ENCODE measurements around the gene MTERF4. TPM values are rescaled to one million over a fixed set of nuclear protein-coding genes. Genes with fewer than 3 reads are reported as not detected.

Gene MTERF4
- total and polyA plus RNA-seq, 2 donors: 34.5 to 41.7 TPM

- H3K36me3 ChIP-seq (ENCODE audit: control insufficient read depth in 2 of 2, insufficient read depth in 2 of 2, low read length in 1 of 2): no peaks in the 10 kb centered on the region
- no peak overlapping the region for H3K27ac ChIP-seq (ENCODE audit: low read depth in 1 of 2, low read length in 1 of 2)
- no peaks in the 10 kb centered on the region for H3K4me1 ChIP-seq (ENCODE audit: control insufficient read depth in 2 of 2, insufficient read depth in 2 of 2, low read length in 2 of 2)
- H3K27me3 ChIP-seq (ENCODE audit: control insufficient read depth in 2 of 2, insufficient read depth in 1 of 2, low read length in 1 of 2): peaks cover 0 to 65% of the 10 kb centered on the region in 2 donors
- no peak for DNase-seq (ENCODE audit: low read depth in 6 of 9, low spot score in 9 of 9)
- no peak overlapping the region for H3K4me3 ChIP-seq (ENCODE audit: low read length in 2 of 2)
- WGBS: 97% methylated on average over 21 of the region's 21 CpGs
- peaks cover 0 to 3% of the 10 kb centered on the region in 2 donors for H3K9me3 ChIP-seq (ENCODE audit: control insufficient read depth in 2 of 2, insufficient read depth in 1 of 2, low read length in 1 of 2)
Observed at GRCh38 chr2:241066171-241066892, 35.8 kb downstream of the MTERF4 start.

GRCh38 chr2:241065355-241065803 is 36.7 kb downstream of the MTERF4 start:
- H3K36me3 ChIP-seq (ENCODE audit: control insufficient read depth in 2 of 2, insufficient read depth in 2 of 2, low read length in 1 of 2): no peaks in the 10 kb centered on the region
- WGBS: 94% methylated on average over 27 of the region's 27 CpGs
- peaks cover 0 to 57% of the 10 kb centered on the region in 2 donors for H3K27me3 ChIP-seq (ENCODE audit: control insufficient read depth in 2 of 2, insufficient read depth in 1 of 2, low read length in 1 of 2)

GRCh38 chr2:241064802-241065354 is 37.2 kb downstream of the MTERF4 start:
- H3K36me3 ChIP-seq (ENCODE audit: control insufficient read depth in 2 of 2, insufficient read depth in 2 of 2, low read length in 1 of 2): no peaks in the 10 kb centered on the region
- DNase-seq (ENCODE audit: low read depth in 6 of 9, low spot score in 9 of 9): no peak
- 92% methylated on average over 23 of the region's 23 CpGs for WGBS

More at GRCh38 chr2:241065355-241065803, 36.7 kb downstream of the MTERF4 start:
- Histone ChIP-seq H3K9me3 (ENCODE audit: control insufficient read depth in 2 of 2, insufficient read depth in 1 of 2, low read length in 1 of 2) (peaks cover 0 to 3% of the 10 kb centered on the region in 2 donors), H3K4me1 (ENCODE audit: control insufficient read depth in 2 of 2, insufficient read depth in 2 of 2, low read length in 2 of 2) (no peaks in the 10 kb centered on the region), H3K27ac (ENCODE audit: low read depth in 1 of 2, low read length in 1 of 2) (no peak overlapping the region), H3K4me3 (ENCODE audit: low read length in 2 of 2) (no peak overlapping the region)
- DNase-seq (ENCODE audit: low read depth in 6 of 9, low spot score in 9 of 9): no peak

GRCh38 chr2:241064008-241064801 is 37.9 kb downstream of the MTERF4 start:
- no peak for DNase-seq (ENCODE audit: low read depth in 6 of 9, low spot score in 9 of 9)
- no peak overlapping the region for H3K27ac ChIP-seq (ENCODE audit: low read depth in 1 of 2, low read length in 1 of 2)

More at GRCh38 chr2:241064802-241065354, 37.2 kb downstream of the MTERF4 start:
- no peaks in the 10 kb centered on the region for H3K4me1 ChIP-seq (ENCODE audit: control insufficient read depth in 2 of 2, insufficient read depth in 2 of 2, low read length in 2 of 2)
- H3K4me3 ChIP-seq (ENCODE audit: low read length in 2 of 2): no peak overlapping the region
- peaks cover 0 to 3% of the 10 kb centered on the region in 2 donors for H3K9me3 ChIP-seq (ENCODE audit: control insufficient read depth in 2 of 2, insufficient read depth in 1 of 2, low read length in 1 of 2)
- H3K27me3 ChIP-seq (ENCODE audit: control insufficient read depth in 2 of 2, insufficient read depth in 1 of 2, low read length in 1 of 2): peaks cover 0 to 53% of the 10 kb centered on the region in 2 donors
- H3K27ac ChIP-seq (ENCODE audit: low read depth in 1 of 2, low read length in 1 of 2): no peak overlapping the region

DNA sequence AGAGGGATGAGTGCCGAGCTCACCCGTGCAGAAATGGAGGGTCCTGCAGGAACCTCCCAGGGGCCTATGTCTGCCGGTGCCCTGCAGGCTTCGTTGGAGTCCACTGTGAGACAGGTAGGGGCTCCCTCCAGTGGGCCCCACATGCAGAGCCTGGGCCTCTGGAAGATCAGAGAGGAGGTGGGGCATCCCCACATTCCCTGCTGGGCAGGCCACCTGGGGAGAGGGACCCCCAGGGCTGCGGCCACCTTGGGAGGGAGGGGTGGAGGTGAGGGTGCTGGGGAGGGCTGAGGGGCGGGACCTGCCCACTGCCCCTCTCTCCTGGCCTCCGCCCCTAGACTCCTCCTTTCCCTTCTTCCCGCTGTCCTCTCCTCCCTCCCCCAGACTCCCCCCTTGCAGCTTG is 38.5 kb downstream of the MTERF4 start:
- Histone ChIP-seq H3K4me3 (ENCODE audit: low read length in 2 of 2) (peak overlapping the region in 1 of 2 donors; percentile 20), H3K27ac (ENCODE audit: low read depth in 1 of 2, low read length in 1 of 2) (no peak overlapping the region)
- DNase-seq (ENCODE audit: low read depth in 6 of 9, low spot score in 9 of 9): peak in 1 of 9 donors; percentile 27

More at GRCh38 chr2:241064008-241064801, 37.9 kb downstream of the MTERF4 start:
- H3K36me3 ChIP-seq (ENCODE audit: control insufficient read depth in 2 of 2, insufficient read depth in 2 of 2, low read length in 1 of 2): no peaks in the 10 kb centered on the region
- H3K4me1 ChIP-seq (ENCODE audit: control insufficient read depth in 2 of 2, insufficient read depth in 2 of 2, low read length in 2 of 2): no peaks in the 10 kb centered on the region
- WGBS: 39% methylated on average over 32 of the region's 32 CpGs
- H3K27me3 ChIP-seq (ENCODE audit: control insufficient read depth in 2 of 2, insufficient read depth in 1 of 2, low read length in 1 of 2): peaks cover 0 to 46% of the 10 kb centered on the region in 2 donors
- peaks cover 0 to 3% of the 10 kb centered on the region in 2 donors for H3K9me3 ChIP-seq (ENCODE audit: control insufficient read depth in 2 of 2, insufficient read depth in 1 of 2, low read length in 1 of 2)
- H3K4me3 ChIP-seq (ENCODE audit: low read length in 2 of 2): peak overlapping the region in 1 of 2 donors; percentile 20

DNA sequence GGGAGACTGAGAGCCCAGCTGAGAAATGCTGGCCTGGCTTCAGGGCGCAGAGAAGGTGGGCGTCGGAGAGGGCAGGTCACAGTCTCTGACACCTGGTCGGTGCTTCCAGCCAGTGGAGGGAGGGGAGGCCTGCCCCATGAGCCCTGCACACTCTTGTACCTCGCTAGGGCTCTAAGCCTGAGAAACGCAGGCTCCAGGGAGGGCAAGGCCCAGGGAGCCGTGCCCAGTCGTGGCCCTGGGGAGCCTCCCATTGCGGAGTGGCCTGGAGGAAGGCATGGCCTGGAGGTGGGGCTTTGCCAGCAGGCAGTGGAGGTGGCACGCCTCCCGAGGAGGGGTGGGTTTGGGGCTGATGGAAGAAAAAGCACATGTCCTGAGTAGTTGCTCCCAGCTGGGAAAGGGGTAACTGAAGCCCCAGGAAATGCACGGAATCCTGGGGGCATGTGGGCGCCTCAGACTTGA is 39.0 kb downstream of the MTERF4 start:
- H3K4me1 ChIP-seq (ENCODE audit: control insufficient read depth in 2 of 2, insufficient read depth in 2 of 2, low read length in 2 of 2): no peaks in the 10 kb centered on the region
- no peak overlapping the region for H3K4me3 ChIP-seq (ENCODE audit: low read length in 2 of 2)
- no peak for DNase-seq (ENCODE audit: low read depth in 6 of 9, low spot score in 9 of 9)
- H3K27me3 ChIP-seq (ENCODE audit: control insufficient read depth in 2 of 2, insufficient read depth in 1 of 2, low read length in 1 of 2): peaks cover 0 to 41% of the 10 kb centered on the region in 2 donors
- peaks cover 0 to 3% of the 10 kb centered on the region in 2 donors for H3K9me3 ChIP-seq (ENCODE audit: control insufficient read depth in 2 of 2, insufficient read depth in 1 of 2, low read length in 1 of 2)
- H3K36me3 ChIP-seq (ENCODE audit: control insufficient read depth in 2 of 2, insufficient read depth in 2 of 2, low read length in 1 of 2): no peaks in the 10 kb centered on the region
- 83% methylated on average over 13 of the region's 13 CpGs for WGBS
- no peak overlapping the region for H3K27ac ChIP-seq (ENCODE audit: low read depth in 1 of 2, low read length in 1 of 2)

More for the DNA sequence above, 38.5 kb downstream of the MTERF4 start:
- H3K27me3 ChIP-seq (ENCODE audit: control insufficient read depth in 2 of 2, insufficient read depth in 1 of 2, low read length in 1 of 2): peaks cover 0 to 44% of the 10 kb centered on the region in 2 donors
- H3K9me3 ChIP-seq (ENCODE audit: control insufficient read depth in 2 of 2, insufficient read depth in 1 of 2, low read length in 1 of 2): peaks cover 0 to 3% of the 10 kb centered on the region in 2 donors
- WGBS: 42% methylated on average over 8 of the region's 8 CpGs
- H3K4me1 ChIP-seq (ENCODE audit: control insufficient read depth in 2 of 2, insufficient read depth in 2 of 2, low read length in 2 of 2): no peaks in the 10 kb centered on the region
- H3K36me3 ChIP-seq (ENCODE audit: control insufficient read depth in 2 of 2, insufficient read depth in 2 of 2, low read length in 1 of 2): no peaks in the 10 kb centered on the region

DNA sequence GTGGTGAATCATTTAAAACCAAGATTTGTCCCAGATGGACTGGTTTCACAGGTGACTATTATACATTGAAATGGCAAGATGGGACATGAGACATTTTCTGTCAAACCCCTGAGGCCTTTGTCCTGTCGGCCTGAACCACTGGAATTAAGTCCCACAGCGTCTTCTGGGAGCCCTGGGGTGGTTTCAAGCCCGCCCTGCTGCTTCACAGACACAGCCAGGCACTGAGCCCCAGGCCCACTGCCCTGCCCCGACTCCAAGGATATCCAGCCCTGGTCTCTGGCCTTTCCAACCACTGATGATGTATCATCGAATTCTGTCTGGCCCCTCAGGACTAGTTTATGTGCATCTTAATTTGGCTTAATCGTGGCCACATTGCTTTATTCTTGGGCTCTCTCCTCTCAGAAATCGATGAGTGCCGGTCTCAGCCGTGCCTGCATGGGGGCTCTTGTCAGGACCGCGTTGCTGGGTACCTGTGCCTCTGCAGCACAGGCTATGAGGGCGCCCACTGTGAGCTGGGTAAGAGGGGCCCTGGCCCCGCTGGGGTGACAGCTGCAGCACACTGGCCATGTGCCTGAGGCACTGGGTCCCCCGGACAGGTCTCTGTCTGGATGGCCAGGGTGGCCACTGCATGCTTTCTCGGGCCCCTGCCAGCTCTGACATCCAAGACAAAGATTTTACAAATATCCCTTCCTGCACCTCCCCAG is 39.5 kb downstream of the MTERF4 start:
- Histone ChIP-seq H3K9me3 (ENCODE audit: control insufficient read depth in 2 of 2, insufficient read depth in 1 of 2, low read length in 1 of 2) (peaks cover 0 to 3% of the 10 kb centered on the region in 2 donors), H3K36me3 (ENCODE audit: control insufficient read depth in 2 of 2, insufficient read depth in 2 of 2, low read length in 1 of 2) (no peaks in the 10 kb centered on the region), H3K27me3 (ENCODE audit: control insufficient read depth in 2 of 2, insufficient read depth in 1 of 2, low read length in 1 of 2) (peaks cover 0 to 41% of the 10 kb centered on the region in 2 donors), H3K4me3 (ENCODE audit: low read length in 2 of 2) (no peak overlapping the region), H3K27ac (ENCODE audit: low read depth in 1 of 2, low read length in 1 of 2) (no peak overlapping the region), H3K4me1 (ENCODE audit: control insufficient read depth in 2 of 2, insufficient read depth in 2 of 2, low read length in 2 of 2) (no peaks in the 10 kb centered on the region)
- DNase-seq (ENCODE audit: low read depth in 6 of 9, low spot score in 9 of 9): no peak
- WGBS: 96% methylated on average over 15 of the region's 15 CpGs

DNA sequence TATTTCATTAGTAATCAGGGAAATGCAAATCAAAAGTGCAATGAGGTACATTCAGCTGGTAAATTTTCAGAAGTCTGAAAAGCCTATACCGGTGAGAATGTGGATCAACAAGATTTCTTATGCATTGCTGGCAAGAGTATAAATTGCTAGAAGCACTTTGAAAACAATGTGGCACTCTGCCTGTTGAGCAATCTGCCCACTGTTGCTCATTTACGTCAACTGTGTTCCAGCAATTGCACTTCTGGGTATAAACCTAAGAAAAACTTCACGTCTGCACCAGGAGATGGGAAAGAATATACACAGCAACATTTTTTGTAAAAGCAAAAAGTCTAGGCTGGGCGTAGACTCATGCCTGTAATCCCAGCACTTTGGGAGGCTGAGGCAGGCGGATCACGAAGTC is 40.8 kb downstream of the MTERF4 start:
- Histone ChIP-seq H3K27ac (ENCODE audit: low read depth in 1 of 2, low read length in 1 of 2) (no peak overlapping the region), H3K27me3 (ENCODE audit: control insufficient read depth in 2 of 2, insufficient read depth in 1 of 2, low read length in 1 of 2) (peaks cover 0 to 37% of the 10 kb centered on the region in 2 donors), H3K4me1 (ENCODE audit: control insufficient read depth in 2 of 2, insufficient read depth in 2 of 2, low read length in 2 of 2) (no peaks in the 10 kb centered on the region), H3K4me3 (ENCODE audit: low read length in 2 of 2) (no peak overlapping the region), H3K9me3 (ENCODE audit: control insufficient read depth in 2 of 2, insufficient read depth in 1 of 2, low read length in 1 of 2) (peaks cover 0 to 3% of the 10 kb centered on the region in 2 donors), H3K36me3 (ENCODE audit: control insufficient read depth in 2 of 2, insufficient read depth in 2 of 2, low read length in 1 of 2) (no peaks in the 10 kb centered on the region)
- 93% methylated on average over 6 of the region's 6 CpGs for WGBS
- no peak for DNase-seq (ENCODE audit: low read depth in 6 of 9, low spot score in 9 of 9)
